Measurements from ENCODE around the gene MAN2A2.
"Not testable (repeated sequence)": the region's sequence is repeated elsewhere in the genome, so short reads cannot be mapped to it uniquely, and the experiment has no call there.

Gene MAN2A2

DNA sequence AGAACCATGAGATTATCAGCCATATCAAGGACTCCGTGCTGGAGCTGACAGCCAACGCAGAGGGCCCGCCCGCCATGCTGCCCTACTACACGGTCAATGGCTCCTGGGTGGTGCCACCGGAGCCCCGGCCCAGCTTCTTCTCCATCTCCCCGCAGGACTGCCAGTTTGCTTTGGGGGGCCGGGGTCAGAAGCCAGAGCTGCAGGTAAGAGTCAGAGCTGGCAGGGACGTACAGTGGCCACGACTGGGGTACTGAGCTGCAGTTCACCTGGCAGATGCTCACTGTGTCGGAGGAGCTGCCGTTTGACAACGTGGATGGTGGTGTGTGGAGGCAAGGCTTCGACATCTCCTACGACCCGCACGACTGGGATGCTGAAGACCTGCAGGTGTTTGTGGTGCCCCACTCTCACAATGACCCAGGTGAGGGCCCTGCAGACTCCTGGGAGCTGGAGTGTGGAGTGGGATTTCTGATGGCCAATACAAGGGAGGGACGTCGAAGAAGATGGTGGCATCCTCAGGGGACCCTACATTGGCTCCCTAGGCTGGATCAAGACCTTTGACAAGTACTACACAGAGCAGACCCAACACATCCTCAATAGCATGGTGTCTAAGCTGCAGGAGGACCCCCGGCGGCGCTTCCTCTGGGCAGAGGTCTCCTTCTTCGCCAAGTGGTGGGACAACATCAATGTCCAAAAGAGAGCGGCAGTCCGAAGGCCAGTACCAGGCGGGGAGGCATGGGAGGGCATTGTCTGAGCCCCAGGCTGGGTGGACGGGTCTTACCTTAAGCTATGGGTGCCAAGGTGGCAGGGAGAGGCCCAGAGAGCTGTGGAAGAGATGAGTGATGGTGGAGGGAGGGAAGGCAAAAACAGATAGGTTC, 2.4 kb downstream of the MAN2A2 start:
- no peak for DNase-seq

DNA sequence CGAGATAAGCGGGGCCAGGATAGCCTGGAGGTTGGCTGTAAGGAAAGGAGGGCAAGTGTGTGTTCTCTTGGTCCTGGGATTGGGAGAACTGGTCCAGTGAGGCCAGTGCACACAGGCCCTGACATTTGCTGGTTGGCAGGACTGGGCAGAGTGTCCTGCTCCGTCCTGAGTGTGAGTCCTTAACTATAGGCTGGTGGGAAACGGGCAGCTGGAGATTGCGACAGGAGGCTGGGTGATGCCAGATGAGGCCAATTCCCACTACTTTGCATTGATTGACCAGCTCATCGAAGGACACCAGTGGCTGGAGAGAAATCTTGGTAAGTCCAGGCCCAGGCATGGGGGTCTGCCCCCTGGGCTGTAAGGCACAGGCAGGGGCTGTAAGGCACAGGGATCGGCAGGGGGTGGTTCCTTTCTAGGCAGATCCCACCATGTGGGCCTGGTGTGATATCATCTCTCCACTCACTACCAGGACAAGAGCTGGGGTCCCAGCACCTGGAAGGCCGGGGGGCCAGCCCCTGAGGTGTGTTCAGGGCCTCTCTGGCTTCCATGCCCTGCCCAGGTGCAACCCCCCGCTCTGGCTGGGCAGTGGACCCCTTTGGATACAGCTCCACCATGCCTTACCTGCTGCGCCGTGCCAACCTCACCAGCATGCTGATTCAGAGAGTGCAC, 3.2 kb downstream of the MAN2A2 start:
- DNase-seq, result no peak

DNA sequence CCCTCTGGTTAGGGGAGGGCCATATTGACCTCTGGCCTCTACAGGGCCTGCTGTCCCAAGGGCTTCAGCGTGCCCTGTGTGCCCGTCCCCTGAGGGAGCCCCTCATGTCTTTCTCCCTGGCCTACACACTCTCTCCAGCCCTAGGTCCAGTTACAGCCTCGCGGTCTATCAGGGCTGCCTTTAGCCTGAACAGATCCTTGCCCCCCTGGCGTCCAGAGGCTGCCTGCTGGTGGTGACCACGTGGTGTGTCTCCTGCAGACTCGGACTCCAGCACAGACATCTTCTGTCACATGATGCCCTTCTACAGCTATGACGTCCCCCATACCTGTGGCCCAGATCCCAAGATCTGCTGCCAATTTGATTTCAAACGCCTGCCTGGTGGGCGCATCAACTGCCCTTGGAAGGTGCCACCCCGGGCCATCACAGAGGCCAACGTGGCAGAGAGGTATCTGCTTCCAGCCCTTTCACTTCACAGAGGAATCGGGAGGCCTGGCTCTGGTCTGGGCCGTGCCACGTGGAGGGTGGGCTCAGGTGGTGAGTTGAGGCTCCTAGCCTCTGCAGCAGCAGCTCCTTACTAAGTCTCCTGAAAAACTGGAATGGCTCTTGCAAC, 4.1 kb downstream of the MAN2A2 start:
- no peak for DNase-seq

DNA sequence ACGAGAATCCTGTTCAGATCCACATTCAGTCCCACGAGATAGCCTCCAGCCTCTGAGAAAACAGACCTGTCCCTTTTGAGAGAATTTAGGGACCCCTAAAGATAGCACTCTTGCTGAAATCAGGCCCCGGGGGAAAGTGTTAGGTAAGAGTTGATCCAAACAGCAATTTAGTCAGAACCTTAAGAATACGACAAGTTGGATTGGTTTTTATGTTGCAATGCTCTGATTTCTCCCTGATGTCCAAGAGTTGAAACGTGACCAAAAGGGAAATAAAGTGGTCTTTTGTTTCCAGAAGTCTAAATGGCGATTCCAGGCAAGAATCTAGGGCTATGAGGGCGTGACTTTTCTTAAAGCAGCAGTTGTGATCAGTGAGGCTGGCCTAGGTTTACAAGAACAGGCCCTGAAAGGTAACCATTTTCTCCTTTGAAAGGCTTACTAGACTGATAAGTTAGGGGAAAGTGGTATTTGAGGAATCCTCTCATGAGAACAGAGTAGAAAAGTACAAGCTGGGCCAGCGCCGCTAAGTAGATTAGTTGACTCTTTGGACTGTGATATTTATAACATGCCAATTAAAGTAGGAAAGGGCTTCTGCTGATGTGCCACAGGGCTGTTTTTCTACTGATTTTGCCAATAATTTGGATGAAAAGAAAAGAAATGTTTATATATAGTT, 4.9 kb downstream of the MAN2A2 start:
- DNase-seq, result peak; percentile 19

DNA sequence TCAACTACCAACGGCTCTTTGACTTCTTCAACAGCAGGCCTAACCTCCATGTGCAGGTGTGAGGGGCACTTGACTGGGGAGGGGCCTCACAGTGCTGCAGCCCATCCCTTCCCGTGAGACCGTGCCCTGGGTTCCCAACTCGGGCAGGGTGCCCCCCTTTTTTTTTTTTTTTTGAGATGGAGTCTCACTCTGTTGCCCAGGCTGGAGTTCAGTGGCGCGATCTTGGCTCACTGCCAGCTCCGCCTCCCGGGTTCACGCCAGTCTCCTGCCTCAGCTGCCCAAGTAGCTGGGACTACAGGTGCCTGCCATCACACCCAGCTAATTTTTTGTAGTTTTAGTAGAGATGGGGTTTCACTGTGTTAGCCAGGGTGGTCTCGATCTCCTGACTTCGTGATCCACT, 6.3 kb downstream of the MAN2A2 start:
- DNase-seq, result not testable (repeated sequence)

DNA sequence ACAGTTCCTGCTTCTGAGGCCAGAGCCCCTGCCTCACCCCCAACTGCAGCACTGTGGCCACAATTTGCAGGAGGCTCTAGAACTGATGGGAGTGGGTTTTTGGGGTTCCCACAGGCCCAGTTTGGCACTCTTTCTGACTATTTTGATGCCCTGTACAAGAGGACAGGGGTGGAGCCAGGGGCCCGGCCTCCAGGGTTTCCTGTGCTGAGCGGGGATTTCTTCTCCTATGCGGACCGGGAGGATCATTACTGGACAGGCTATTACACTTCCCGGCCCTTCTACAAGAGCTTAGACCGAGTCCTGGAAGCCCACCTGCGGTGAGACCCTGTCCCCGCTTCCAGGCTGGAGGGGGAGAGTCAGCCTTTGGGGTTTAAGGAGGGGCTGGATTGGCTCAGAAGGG, 6.9 kb downstream of the MAN2A2 start:
- no peak for DNase-seq

DNA sequence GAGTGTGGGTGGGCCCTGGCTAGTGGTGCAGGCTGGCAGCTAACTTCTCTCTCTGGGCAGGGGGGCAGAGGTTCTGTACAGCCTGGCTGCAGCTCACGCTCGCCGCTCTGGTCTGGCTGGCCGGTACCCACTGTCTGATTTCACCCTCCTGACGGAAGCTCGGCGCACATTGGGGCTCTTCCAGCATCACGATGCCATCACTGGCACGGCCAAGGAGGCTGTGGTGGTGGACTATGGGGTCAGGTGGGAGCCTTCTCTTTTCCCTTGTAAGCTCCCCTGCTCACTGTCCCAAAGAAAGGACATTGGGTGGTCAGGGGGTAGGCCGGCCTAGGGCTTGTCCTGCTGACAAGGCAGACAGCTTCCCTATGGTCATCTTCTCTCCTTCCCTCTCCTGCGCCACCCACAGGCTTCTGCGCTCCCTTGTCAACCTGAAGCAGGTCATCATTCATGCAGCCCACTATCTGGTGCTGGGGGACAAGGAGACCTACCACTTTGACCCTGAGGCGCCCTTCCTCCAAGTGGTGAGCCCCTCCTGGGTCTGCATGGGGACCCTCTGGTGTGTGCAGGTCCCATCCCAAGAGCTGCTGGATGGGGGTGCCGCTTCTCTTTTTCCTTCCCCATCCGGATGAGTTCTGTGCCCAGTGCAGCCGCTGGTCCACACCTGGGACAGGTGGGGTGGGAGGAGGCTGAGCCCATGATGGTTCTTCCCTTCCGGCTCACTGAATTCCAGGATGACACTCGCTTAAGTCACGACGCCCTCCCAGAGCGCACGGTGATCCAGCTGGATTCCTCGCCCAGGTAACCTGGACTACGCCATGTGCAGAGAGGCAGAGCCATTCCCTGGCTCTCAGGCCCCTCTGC, 7.6 kb downstream of the MAN2A2 start:
- no peak for DNase-seq

DNA sequence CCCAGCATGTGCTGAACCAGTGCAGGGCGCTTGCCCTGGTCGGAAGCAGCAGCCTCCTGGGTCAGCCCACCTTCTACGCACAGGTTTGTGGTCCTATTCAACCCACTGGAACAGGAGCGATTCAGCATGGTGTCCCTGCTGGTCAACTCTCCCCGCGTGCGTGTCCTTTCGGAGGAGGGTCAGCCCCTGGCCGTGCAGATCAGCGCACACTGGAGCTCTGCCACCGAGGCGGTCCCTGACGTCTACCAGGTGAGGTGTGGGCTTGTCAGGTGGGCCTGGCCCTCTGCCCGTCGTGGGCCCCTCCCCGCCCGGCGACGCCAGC, 8.2 kb downstream of the MAN2A2 start:
- DNase-seq, result no peak

DNA sequence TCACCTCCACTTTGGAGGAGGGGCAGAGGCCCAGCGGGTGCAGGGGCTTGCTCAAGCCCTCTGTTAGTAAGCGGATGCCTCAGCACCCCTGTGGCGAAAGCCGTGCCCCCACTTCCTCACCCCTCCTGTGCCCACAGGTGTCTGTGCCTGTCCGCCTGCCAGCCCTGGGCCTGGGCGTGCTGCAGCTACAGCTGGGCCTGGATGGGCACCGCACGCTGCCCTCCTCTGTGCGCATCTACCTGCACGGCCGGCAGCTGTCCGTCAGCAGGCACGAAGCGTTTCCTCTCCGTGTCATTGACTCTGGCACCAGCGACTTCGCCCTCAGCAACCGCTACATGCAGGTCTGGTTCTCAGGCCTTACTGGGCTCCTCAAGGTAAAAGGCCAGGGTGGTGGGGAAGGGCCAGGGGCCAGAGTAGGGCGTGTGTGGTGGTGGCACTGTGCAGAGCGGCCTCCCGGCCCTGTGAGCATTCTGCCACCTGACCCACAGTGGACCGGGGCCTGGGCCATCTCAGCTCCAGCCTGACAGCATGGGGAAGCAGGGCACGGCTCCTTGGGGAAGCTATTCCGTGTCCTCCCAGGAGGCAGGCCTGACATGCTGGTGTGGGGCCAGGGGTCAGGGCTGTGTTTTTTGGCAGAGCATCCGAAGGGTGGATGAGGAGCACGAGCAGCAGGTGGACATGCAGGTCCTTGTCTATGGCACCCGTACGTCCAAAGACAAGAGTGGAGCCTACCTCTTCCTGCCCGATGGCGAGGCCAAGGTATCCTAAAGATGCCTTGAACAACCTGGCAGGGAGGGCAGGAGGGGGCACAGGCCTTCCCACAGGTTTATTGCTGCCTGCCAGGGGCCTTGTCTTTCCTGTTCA, 9.0 kb downstream of the MAN2A2 start:
- no peak for DNase-seq

DNA sequence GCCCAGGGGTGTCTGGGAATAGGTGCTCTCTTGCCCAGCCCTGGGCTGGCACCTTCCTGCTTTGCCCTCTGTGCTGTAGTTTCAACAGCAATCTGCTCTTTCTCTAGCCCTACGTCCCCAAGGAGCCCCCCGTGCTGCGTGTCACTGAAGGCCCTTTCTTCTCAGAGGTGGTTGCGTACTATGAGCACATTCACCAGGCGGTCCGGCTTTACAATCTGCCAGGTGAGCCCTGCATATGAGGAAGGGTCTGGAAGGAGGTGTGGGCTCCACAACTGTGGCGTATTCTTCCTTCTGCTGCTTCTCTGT, 9.6 kb downstream of the MAN2A2 start:
- no peak for DNase-seq

DNA sequence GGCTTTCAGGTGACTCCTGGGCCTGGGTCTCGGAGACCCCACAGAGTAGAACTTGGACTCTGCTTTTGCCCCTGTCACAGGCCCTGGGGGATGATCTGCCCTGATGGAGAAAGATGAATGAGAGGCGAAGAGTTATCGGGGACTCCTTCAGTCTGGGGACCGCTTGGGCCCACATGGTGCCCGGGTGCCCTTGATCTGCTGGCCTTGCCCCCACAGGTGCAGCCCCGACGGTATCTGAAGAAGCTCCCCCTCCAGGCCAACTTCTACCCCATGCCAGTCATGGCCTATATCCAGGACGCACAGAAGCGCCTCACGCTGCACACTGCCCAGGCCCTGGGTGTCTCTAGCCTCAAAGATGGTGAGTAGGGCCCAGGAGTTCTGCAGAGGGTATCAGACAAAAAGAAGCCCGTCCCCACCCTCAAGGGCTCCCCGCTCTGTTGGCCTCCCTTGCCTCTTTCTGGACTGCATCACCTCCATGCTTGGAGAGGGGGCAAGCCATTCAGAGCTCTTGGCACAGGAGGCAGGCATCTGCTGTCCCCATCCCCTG, 10.4 kb downstream of the MAN2A2 start:
- no peak for DNase-seq

DNA sequence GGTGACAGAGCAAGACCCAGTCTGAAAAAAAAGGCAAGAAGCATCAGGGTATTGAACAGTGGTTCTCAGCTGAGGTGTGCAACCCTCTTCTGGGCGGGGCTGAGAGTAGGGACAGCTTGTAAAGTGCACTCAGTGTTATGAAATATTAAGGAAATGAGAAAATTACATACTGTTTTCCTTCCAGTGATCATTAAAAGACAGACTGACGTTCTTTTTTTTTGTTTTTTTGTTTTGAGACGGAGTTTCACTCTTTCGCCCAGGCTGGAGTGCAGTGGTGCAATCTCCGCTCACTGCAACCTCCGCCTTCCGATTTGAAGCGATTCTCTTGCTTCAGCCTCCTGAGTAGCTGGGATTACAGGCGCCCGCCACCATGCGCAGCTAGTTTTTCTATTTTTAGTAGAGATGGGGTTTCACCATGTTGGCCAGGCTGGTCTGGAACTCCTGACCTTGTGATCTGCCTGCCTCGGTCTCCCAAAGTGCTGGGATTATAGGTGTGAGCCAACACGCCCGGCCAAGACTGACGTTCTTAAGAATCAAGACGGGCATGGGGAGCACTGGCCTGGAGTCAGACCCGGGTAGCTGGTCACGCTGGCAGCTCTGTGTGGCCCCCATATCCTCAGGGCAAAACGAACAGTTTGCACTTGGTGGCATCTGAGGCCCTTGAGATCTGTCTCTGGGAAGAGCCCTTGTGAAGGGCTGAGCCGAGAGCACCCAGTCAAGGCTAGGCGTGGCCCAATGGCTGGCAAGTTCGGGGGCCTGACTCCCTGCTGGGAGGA, 11.4 kb downstream of the MAN2A2 start:
- no peak for DNase-seq

DNA sequence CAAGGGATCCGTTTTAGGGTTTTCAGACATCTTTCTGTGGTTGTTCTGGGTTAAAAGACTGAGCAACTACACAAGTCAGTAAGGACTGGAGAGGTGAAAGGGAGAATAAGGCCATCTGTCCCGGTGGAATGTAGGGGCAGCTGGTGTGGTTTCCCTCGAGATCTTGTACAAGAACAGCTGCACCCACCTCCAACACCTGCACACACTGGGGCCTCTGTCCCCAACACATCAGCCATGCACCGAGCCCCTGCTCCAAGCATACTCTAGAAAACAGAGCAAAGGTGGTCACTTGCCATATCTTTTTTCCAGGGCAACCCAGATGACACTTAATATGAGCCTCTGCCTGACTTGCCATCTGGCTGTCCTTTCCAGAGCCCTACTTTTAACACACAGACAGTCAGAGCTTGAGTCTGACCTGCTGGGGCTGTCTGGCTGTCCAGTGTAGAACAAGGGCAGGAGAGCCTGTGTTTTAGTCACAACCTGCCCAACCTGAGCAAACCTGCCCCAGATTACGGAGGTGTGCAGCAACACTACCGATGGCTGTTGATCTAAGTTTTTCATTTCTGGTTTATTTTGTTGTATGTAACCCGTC, 12.2 kb downstream of the MAN2A2 start:
- DNase-seq, result peak; percentile 56

DNA sequence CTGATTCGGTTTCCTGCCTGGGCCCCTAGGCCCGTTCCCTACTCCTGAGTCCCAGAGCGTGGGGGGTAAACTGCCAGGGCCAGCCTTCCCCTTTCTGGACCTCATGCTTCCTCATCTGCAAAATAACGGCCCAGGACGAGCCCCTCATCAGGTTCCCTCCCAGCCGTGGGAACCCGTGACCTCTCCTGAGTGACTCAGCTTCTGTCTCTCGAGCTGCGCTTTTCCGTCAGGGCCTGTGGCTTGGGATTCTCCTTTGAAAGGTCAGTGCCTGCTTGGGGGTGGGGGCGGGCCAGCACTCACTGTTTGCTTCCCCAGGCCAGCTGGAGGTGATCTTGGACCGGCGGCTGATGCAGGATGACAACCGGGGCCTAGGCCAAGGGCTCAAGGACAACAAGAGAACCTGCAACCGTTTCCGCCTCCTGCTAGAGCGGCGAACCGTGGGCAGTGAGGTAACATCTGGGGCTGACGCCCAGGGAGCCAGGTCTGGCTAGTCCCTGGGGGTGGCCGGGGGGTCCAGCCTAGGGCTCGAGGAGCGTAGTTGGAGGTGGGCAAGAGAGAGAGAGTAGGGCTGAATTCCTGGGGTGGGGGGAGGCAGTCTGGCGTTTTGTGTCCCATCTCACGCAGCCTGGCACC, 12.8 kb downstream of the MAN2A2 start:
- no peak for DNase-seq

DNA sequence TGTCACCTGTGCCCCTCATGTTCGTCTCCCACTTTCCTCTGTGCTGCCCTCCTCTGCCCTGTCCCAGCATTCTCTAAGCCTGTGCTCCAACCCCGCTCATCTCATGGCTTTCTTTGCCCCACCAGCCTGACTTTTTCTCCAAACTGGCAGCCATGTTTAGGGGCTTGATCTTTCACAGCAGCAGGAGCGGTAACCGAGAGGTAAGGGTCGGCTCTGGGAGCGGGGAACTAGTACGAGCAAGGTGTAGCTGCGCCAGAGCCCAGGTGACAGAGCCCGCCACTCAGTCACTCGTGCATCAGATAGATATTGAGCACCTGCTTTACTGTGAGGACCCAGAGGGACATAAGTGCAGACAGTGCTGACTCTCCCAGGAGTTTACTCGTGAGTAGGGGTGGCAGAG, 13.4 kb downstream of the MAN2A2 start:
- DNase-seq, result no peak

DNA sequence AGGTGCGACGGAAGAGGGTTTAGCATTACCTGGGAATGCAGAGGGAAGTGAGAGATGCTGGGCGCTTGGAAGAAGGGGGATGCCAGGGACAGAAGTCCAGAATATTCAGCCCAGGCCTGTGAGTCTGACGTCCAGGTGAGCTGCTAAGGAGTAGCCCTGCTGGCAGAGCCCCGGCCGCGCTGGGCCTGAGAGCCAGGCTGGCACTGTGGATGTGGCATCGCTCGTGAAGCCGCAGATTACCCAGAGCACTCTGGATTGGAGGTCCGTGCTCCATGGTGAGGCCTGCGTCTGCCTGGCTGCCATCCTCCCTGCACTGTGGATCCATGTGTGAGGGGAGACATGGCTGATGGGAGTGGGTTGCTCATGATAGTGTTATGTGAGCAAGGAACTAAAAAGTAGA, 14.5 kb downstream of the MAN2A2 start:
- DNase-seq, result no peak

DNA sequence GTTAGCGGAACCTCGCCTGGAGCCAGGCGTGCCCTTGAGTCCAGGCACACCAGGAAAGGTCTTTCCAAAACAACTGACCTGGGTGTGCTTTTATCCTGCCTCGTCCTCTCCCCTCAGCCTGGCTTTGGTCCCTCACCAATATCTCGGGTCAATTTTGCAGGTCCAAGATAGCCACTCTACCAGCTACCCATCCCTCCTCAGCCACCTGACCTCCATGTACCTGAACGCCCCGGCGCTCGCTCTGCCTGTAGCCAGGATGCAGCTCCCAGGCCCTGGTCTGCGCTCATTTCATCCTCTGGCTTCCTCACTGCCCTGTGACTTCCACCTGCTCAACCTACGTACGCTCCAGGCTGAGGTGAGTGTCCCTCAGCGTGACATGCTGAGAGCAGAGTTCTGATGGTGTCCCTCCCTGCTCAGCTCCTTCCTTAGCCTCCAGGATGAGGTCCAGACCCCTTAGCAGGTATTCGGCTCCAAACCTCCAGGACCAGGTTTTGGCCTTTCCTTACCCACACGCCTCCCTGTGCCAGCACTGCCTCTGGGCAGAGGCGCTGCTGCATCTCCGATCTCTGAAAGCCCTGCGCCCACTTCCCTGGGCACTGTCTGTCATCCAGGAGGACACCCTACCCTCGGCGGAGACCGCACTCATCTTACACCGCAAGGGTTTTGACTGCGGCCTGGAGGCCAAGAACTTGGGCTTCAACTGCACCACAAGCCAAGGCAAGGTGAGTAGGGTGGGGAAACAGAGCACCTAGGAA, 15.1 kb downstream of the MAN2A2 start:
- no peak for DNase-seq

DNA sequence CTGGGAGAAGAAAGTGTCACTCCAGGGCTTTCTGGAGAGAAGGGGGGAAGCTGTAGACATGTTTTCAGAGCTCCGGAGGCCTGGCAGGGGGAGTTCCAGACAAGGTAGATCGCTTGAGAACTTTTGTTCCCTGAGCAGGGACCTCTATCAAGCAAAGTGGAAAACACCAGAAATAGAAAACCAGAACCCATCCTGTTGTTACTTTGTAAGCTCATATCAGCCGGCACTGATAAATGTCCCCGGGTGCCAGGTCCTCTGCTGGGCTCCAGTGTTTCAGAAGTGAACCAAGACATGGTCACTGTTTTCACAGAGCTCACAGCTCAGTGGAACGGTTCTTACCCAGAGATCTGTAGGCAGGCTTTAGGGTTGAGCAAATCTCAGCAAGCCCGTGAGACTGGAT, 15.7 kb downstream of the MAN2A2 start:
- no peak for DNase-seq

DNA sequence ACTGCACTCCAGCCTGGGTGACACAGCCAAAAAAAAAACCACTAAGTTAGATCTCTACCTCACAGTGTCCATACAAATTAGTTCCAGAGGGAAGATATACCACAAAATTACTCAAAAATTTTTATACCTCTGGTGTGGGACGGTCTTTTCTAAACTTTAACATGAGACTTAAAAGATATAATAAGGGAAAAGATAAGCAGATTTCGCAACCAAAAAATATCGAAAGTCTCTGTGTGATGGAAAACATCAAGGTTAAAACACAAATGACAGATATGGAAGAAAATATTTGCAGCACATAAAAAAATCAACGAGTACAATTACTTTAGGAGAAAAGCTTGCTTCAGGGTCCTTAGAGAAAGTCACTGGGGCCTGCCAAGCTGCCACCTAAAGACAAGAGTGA, 18.8 kb downstream of the MAN2A2 start:
- DNase-seq, result no peak
